ENCODE results near the gene TRAK1. TPM values are rescaled to one million over a fixed set of nuclear protein-coding genes. Genes with fewer than 3 reads are reported as not detected.

The TRAK1 gene
- total RNA-seq, 1 donor from 2014 or later, result 58.4 TPM

- ChIA-PET CTCF (interaction anchor here (5.1 kb wide), 1 partner anchor 13 kb away, joined by 20 read pairs; no protein-coding TSS in a partner anchor), POLR2A (no interaction called here)
- peaks cover 42% of the 10 kb centered on the region for H3K4me1 Mint-ChIP-seq
These were observed 86.6 kb downstream of the TRAK1 start for GRCh38 chr3:42177801-42178150.

GRCh38 chr3:42179110-42179725 is 88.1 kb downstream of the TRAK1 start:
- H3K27ac Mint-ChIP-seq, result peak overlapping the region; percentile 27
- H3K9me3 Mint-ChIP-seq, result no peaks in the 10 kb centered on the region
- intact Hi-C loops (cut with micrococcal nuclease), result loop anchor here (5.0 kb wide), 1 partner anchor 287 kb away; no protein-coding TSS in a partner anchor
- TF ChIP-seq CTCF (IDR thresholded peaks at IDR 0.05), result no peak
- peaks cover 27% of the 10 kb centered on the region for H3K4me1 Mint-ChIP-seq
- DNase-seq (no peak), ATAC-seq (ENCODE audit: low read depth) (no peak)
- ChIA-PET POLR2A (no interaction called here), CTCF (interaction anchor here (1.0 to 2.3 kb wide), 3 partner anchors 9 to 12 kb away, joined by 3 to 10 read pairs (median 6); no protein-coding TSS in a partner anchor)
- H3K36me3 Mint-ChIP-seq (ENCODE audit: low read depth), result peaks cover 45% of the 10 kb centered on the region
- H3K4me3 Mint-ChIP-seq, result no peak overlapping the region
- H3K27me3 Mint-ChIP-seq, result no peaks in the 10 kb centered on the region

More at GRCh38 chr3:42177801-42178150, 86.6 kb downstream of the TRAK1 start:
- intact Hi-C loops (cut with micrococcal nuclease), result loop anchor here (5.0 kb wide), 1 partner anchor 285 kb away; no protein-coding TSS in a partner anchor
- no peak for ATAC-seq (ENCODE audit: low read depth)
- Mint-ChIP-seq H3K36me3 (ENCODE audit: low read depth) (peaks cover 43% of the 10 kb centered on the region), H3K27me3 (no peaks in the 10 kb centered on the region), H3K9me3 (no peaks in the 10 kb centered on the region), H3K27ac (no peak overlapping the region), H3K4me3 (no peak overlapping the region)
- TF ChIP-seq CTCF (IDR thresholded peaks at IDR 0.05), result no peak
- DNase-seq, result no peak

- POLR2A ChIA-PET, result interaction anchor here (0.6 kb wide), 1 partner anchor 20 kb away, joined by 6 read pairs; no protein-coding TSS in a partner anchor
- TF ChIP-seq CTCF (IDR thresholded peaks at IDR 0.05), result no peak
- DNase-seq (no peak), ATAC-seq (ENCODE audit: low read depth) (no peak)
- no peak overlapping the region for H3K27ac Mint-ChIP-seq
- H3K36me3 Mint-ChIP-seq (ENCODE audit: low read depth), result peaks cover 60% of the 10 kb centered on the region
- no peaks in the 10 kb centered on the region for H3K27me3 Mint-ChIP-seq
- peaks cover 12% of the 10 kb centered on the region for H3K4me1 Mint-ChIP-seq
- CTCF ChIA-PET, result interaction anchor here (0.9 to 2.3 kb wide), 3 partner anchors 8 to 10 kb away, joined by 6 to 10 read pairs (median 6); no protein-coding TSS in a partner anchor
- no peaks in the 10 kb centered on the region for H3K9me3 Mint-ChIP-seq
- H3K4me3 Mint-ChIP-seq, result no peak overlapping the region
- intact Hi-C loops (cut with micrococcal nuclease), result no loop called here
These were observed 89.7 kb downstream of the TRAK1 start for GRCh38 chr3:42180901-42181300.

GRCh38 chr3:42182555-42182954 is 91.4 kb downstream of the TRAK1 start:
- ATAC-seq (ENCODE audit: low read depth) (no peak), DNase-seq (no peak)
- Mint-ChIP-seq H3K27me3 (no peaks in the 10 kb centered on the region), H3K4me1 (peaks cover 6% of the 10 kb centered on the region), H3K4me3 (no peak overlapping the region), H3K27ac (no peak overlapping the region), H3K9me3 (no peaks in the 10 kb centered on the region), H3K36me3 (ENCODE audit: low read depth) (peaks cover 62% of the 10 kb centered on the region)
- TF ChIP-seq CTCF (IDR thresholded peaks at IDR 0.05), result no peak
- intact Hi-C loops (cut with micrococcal nuclease), result no loop called here
- ChIA-PET POLR2A (no interaction called here), CTCF (interaction anchor here (1.3 kb wide), 1 partner anchor 9 kb away, joined by 12 read pairs; no protein-coding TSS in a partner anchor)

GRCh38 chr3:42183991-42184632 is 93.0 kb downstream of the TRAK1 start:
- H3K9me3 Mint-ChIP-seq, result no peaks in the 10 kb centered on the region
- ChIA-PET CTCF (no interaction called here), POLR2A (no interaction called here)
- no peak overlapping the region for H3K4me3 Mint-ChIP-seq
- H3K27me3 Mint-ChIP-seq, result no peaks in the 10 kb centered on the region
- TF ChIP-seq CTCF (IDR thresholded peaks at IDR 0.05), result no peak
- H3K4me1 Mint-ChIP-seq, result peaks cover 6% of the 10 kb centered on the region
- intact Hi-C loops (cut with micrococcal nuclease), result no loop called here
- DNase-seq (no peak), ATAC-seq (ENCODE audit: low read depth) (no peak)
- H3K36me3 Mint-ChIP-seq (ENCODE audit: low read depth), result peaks cover 66% of the 10 kb centered on the region
- H3K27ac Mint-ChIP-seq, result no peak overlapping the region
